NCI-H2196 (cell line): ENCODE results near the gene BMAL1.
"Not testable (repeated sequence)": the region's sequence is repeated elsewhere in the genome, so short reads cannot be mapped to it uniquely, and the experiment has no call there.

Experiments used
- DNase-seq: peaks from one replicate; lab custom pipeline; 2025; ENCODE audit not compliant: unreplicated experiment; lab: John Stamatoyannopoulos, UW

Gene BMAL1

GRCh38 chr11:13368041-13368446, 90.5 kb downstream of the BMAL1 start:
- no peak for DNase-seq

- DNase-seq: no peak
These were observed 95.6 kb downstream of the BMAL1 start for GRCh38 chr11:13373216-13373615.

- DNase-seq: no peak
These were observed 98.2 kb downstream of the BMAL1 start for GRCh38 chr11:13375798-13376197.

DNA sequence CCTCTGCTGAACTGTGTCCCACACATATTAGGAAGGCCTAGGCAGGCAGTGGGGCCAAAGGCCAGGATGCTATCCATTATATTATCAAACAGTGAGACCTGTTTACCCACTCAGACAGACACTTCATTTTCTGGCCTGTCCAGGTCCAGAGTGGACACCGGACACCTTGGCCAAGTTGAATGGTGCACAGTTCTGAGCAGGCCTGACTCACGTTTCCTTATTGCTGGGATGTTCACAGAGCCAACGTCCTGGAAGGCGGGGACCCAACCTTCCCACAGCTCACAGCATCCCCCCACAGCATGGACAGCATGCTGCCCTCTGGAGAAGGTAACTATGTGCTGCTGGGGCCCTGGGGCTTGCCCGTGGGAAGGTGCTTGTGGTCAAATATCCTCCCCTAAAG, 98.8 kb downstream of the BMAL1 start:
- peak; percentile 15 for DNase-seq

GRCh38 chr11:13376838-13377237, 99.2 kb downstream of the BMAL1 start:
- DNase-seq: peak; percentile 44

DNA sequence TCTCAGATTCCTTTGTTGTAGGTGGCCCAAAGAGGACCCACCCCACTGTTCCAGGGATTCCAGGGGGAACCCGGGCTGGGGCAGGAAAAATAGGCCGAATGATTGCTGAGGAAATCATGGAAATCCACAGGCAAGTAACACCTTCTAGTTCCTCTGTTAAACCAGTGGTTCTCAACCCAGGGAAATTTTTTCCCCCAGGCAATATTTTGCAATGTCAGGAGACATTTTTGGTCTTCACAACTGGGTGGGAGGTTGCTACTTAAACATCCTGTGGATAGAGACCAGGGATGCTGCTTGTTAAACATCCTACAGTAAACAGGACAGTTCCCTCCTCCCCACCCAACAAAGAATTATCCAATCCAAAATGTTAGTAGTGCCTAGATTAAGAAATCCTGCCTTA, 100.7 kb downstream of the BMAL1 start:
- no peak for DNase-seq

GRCh38 chr11:13380731-13381130, 103.1 kb downstream of the BMAL1 start:
- no peak for DNase-seq

GRCh38 chr11:13382751-13383150, 105.2 kb downstream of the BMAL1 start:
- DNase-seq: no peak

GRCh38 chr11:13384908-13385640, 107.5 kb downstream of the BMAL1 start:
- peak; percentile 34 for DNase-seq

DNA sequence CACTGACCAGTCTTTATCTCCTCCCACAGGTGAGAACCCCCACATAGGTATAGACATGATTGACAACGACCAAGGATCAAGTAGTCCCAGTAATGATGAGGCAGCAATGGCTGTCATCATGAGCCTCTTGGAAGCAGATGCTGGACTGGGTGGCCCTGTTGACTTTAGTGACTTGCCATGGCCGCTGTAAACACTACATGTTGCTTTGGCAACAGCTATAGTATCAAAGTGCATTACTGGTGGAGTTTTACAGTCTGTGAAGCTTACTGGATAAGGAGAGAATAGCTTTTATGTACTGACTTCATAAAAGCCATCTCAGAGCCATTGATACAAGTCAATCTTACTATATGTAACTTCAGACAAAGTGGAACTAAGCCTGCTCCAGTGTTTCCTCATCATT, 109.0 kb downstream of the BMAL1 start:
- no peak for DNase-seq

DNA sequence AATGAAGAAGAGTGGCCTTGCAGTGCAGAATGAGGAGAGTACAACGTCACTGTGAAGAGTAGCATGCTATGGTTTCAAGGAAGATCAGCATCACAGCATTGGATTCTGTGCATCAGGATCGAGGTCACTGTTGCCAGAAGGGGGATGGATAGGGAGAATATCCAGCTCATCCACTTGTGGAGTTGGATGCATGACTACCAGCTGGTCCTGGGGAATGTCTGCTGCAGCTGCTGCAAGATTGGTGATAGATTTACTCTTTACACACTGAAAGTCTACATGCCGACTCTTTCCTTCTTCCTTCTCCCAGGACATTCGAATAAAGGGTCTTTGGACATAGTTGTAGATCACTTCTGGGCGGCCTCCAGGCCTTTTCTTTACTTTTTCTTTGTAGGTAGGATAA, 111.2 kb downstream of the BMAL1 start:
- DNase-seq: no peak

DNA sequence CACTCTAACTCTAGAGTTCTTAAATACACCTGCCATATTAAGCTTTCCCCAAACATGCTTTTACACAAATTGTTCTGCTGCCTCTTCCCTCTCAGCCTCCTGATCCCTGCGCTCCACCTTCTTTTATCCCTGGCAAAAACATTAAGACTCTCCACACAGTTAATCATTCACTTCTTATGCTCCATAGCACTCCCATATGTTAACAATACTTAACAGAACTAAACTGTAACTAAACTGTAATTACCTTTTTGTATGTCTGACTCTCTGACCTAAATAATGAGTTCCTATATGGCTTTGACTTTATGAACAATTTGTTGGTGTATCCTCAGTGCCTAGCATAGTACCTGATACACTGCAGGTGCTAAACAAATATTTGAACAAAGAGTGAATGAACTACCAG, 113.6 kb downstream of the BMAL1 start:
- no peak for DNase-seq

DNA sequence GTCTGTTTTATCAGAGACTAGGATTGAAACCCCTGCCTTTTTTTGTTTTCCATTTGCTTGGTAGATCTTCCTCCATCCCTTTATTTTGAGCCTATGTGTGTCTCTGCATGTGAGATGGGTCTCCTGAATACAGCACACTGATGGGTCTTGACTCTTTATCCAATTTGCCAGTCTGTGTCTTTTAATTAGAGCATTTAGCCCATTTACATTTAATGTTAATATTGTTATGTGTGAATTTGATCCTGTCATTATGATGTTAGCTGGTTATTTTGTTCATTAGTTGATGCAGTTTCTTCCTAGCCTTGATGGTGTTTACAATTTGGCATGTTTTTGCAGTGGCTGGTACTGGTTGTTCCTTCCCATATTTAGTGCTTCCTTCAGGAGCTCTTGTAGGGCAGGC, 120.7 kb downstream of the BMAL1 start:
- not testable (repeated sequence) for DNase-seq

- DNase-seq: no peak
These were observed 127.6 kb downstream of the BMAL1 start for GRCh38 chr11:13405220-13405619.

GRCh38 chr11:13415201-13415600, 137.6 kb downstream of the BMAL1 start:
- no peak for DNase-seq

DNA sequence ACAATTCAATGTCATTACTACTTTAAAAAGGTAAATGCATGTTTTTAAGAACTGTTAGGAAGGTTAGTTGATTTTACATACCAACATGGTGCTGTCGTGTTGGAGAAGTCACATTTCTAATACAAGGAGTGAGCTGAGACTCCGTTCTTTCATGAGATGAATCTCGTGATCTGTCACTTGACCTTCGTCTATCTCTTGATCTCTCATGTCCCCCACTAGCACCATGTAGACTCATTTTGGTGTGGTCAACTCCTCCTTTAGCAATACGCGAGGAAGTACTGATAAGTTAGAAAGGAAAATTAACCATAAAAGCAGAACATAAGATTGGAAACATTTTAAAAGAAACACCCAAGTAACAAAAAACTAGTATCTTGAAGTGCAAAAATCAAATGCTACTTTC, 144.0 kb downstream of the BMAL1 start:
- no peak for DNase-seq

- no peak for DNase-seq
These were observed 145.8 kb downstream of the BMAL1 start for GRCh38 chr11:13423372-13423771.

DNA sequence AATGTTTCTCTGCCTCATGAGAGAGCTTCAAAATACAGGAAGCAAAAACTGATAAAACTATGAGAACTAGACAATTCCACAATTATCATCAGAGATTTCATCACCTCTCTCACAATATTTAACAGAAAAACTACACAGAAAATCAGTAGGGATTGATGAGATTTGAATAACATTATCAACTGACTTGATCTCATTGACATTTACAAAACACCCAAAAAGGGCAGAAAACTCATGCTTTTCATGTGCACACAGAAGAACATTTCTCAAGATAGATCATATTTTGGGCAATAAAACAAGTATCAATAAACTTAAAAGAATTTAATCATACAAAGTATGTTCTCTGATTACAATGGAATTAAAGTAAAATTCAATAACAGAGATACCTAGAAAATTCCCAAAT, 149.8 kb downstream of the BMAL1 start:
- no peak for DNase-seq

DNA sequence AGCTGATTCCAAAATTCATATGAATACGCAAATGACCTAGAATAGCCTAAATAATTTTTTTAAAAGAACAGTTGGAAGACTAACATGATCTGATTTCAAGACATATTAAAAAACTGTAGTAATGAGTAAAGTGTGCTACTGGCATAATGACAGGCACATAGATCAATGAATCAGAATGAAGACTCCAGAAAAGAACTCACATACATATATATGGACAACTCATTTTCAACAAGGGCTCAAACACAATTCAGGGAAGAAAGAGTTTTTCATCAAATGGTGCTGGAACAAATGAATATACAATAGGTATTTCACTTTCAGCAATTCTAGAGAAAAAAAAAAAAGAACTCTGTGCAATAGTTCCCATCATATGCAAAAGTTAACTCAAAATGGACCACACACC, 151.7 kb downstream of the BMAL1 start:
- DNase-seq: no peak

DNA sequence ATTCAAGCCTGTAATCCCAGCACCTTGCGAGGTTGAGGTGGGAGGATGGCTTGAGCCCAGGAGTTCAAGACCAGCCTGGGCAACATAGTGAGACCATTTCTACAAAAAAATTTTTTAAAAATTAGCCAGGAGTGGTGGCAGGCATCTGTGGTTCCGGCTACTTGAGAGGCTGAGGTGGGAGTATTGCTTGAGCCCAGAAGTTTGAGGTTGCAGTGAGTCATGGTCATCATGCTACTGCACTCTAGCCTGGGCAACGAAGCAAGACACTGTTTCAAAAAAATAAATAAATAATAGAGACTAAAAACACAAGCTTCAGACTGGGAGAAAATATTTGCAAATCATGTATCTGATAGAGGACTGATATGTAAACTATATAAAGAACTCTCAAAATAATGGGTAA, 152.2 kb downstream of the BMAL1 start:
- DNase-seq: no peak

DNA sequence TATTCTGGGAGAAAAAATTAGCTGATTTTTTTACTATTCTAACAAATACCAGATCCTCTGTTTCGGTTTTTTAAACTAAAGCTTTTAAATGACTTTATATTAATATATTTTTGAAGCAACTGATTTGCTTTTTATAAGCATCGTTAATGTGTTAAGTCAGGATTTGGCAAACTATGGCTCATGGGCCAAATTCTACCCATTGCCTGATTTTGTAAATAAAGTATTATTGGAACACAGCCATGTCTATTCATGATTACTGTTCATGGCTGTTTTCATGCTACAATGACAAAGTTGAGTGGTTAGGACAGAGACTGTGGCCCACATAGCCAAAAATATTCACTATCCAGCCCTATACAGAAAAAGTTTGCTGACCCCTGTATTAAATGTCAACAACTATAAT, 155.8 kb downstream of the BMAL1 start:
- no peak for DNase-seq

GRCh38 chr11:13434247-13435205, 156.9 kb downstream of the BMAL1 start:
- DNase-seq: no peak
